HG03565 (cell line): ENCODE results near the gene ATP5PO.

Source experiments
- ATAC-seq: cut with Tn5 transposase; IDR thresholded peaks from one replicate; pipeline ENCODE4 v1.9.1; 2021; ENCODE audit warnings: mild to moderate bottlenecking, moderate library complexity; ENCODE audit not compliant: unreplicated experiment

ATP5PO gene, protein sequence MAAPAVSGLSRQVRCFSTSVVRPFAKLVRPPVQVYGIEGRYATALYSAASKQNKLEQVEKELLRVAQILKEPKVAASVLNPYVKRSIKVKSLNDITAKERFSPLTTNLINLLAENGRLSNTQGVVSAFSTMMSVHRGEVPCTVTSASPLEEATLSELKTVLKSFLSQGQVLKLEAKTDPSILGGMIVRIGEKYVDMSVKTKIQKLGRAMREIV

DNA sequence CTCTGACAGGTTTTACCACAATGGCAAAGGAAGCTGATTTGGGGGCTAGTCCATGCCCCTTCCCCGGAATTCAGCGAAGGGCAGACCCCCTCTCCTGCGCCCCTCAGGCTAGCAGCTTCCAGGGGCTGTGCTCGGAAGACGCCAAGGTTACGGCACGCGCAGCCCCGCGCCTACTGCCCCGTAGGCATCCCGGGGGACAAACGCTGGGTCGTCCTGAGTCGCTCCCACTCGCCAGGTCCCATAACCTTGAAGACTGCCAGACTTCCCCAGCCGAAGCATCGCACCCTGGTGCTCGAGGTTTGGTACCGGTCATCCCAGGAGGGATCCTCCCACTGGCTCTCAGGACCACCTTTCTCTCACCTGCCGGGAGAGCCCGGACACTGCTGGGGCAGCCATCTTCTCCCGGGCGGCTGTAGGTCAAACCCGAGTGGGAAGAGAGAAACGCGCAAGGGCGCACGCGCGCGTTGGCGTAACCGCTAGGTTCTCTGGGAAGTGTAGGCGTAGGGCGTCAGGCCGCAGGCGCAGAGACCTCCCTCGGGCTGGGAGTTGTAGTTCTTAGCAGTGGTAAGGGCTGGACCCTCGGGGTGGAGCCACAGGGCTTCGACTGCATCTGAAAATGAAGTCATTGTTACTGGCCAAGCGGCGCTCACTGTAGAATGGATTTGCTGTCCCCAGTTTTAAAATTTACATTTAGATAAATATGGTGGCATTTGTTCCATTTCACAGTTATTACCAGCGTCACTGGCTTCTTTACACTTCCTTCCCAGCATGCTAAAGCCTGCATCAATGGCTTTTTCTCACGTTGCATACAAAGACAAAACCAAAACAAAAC lies at the start of gene ATP5PO:
ATP5PO (minus strand) TSS at position 437 of the 832 bp plus-strand sequence; CDS start at position 396, 41 bp downstream.
- peak; percentile 98 for ATAC-seq

- ATAC-seq = no peak
Measured at GRCh38 chr21:33964706-33965325, 49.2 kb upstream of the ATP5PO start.

GRCh38 chr21:33963848-33964555 lies 48.4 kb upstream of the ATP5PO start:
- no peak for ATAC-seq

DNA sequence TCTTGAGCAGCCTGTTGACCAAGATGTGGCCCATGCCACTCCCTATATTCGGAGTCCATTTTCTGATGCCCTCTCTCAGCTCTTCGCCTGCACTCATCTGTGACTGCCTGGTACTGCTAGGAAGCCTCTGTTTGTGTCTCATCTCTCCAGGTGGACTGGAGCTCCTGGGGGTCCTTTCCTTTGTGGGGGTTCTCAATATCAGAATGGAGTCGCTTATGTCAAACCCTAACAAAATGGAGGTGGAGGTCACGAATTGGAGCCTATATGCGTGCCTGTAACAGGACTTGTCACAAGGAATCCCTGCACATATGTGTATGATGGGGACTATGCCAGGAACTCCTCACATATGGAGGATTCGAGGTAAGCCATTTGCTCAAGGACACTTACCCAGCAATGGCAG lies 46.7 kb upstream of the ATP5PO start:
- ATAC-seq = no peak

DNA sequence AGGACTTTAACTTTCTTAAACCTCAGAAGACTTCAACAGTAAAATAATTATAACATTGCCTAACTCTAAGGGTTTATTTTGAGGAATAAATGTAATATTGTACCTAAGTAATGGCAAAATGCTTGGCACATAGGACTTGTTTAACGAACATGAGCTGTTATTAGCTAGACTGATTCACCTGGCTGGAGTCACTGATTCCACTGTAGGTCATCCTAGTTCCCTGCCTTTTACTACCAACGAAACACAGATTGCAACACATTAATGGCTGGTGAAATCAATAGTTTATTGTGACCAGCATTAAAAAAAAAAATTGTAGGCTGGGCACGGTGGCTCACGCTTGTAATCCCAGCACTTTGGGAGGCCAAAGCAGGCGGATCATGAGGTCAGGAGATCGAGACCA lies 45.5 kb upstream of the ATP5PO start:
- ATAC-seq = no peak

- no peak for ATAC-seq
Measured at GRCh38 chr21:33959680-33960079, 44.1 kb upstream of the ATP5PO start.

DNA sequence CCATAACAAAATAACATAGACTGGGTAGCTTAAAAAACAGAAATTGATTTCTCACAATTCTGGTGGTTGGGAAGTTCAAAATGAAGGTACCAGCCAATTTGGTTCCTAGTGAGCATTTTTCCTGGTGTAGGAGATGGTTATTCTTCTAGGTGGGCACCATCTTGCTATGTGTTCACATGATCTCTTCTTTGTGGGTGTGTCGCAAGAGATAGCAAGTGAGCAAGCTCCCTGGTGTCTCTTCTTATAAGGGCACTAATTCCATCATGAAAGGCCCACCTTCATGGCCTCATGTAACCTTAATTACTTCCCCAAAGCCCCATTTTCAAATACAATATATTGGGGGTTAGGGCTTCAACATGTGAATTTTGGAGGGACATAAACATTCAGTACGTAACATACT lies 38.8 kb upstream of the ATP5PO start:
- ATAC-seq = no peak

DNA sequence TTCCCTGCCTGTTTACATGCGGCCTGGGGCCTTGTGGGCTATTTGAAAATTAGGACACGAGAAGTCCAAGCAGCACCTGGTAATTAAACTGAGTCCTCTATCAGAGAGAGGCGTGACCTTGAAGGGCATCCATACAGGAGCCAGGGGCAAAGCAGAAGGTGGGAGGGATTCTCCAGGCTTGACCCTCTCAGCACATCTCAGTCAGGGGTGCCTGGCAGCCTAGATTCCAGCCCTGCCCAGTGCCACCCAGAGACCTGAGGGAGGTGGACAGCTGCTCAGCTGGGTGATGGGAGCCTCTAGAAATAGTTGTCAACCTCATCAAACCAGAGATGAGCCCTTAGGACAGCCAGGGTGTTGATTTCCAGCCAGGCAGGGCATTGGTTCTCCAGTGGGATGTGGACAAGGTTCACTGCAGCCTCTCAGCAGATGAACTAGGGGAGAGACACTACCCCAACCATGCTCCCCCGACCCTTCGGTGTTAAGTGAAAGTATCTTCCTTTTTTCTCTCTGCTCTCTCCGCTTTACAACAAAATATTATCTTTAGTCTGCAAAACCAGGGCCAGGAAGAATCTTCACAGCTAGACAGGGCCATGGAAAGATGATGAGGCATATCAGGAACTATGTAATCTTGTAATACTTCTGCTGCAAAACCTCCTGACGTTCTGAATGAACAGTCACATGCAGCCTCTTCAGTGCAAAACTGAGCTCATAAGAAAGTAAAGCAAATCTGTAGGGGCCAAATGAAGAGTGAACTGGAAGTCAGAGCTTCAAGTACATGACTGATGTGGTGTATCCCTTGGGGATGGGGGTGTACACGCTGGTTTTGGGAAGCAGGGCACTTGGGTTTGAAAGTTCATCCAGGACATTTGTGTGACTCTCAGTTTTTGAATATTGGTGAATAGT lies 35.9 kb upstream of the ATP5PO start:
- ATAC-seq = no peak

DNA sequence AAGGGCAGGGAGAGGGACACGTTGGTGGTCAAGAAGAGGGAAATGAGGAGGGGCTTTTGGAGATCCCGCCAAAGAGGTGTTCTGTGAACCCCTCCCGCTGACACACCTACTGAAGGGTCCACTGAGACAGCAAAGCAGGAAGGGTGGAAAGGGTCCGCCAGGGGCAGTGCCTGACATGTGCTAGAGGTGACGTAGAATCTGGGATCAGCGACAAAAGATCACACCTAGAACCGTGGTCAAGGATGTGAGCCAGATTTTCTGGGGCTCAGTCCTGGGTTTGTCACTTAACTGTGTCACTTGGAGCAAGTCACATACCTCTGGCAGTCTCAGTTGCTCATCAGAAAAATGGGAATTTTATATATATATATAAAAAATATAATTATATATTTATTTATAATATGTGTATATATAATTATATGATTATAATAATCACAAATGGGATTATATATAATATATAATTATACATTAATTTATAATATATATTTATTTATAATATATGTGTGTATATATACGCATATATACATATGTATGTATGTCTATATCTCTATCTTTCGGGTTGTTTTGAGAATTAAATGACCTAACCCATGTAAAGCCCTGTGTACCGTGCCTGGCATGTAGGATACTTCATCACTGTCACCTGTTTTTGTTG lies 35.0 kb upstream of the ATP5PO start:
- no peak for ATAC-seq

DNA sequence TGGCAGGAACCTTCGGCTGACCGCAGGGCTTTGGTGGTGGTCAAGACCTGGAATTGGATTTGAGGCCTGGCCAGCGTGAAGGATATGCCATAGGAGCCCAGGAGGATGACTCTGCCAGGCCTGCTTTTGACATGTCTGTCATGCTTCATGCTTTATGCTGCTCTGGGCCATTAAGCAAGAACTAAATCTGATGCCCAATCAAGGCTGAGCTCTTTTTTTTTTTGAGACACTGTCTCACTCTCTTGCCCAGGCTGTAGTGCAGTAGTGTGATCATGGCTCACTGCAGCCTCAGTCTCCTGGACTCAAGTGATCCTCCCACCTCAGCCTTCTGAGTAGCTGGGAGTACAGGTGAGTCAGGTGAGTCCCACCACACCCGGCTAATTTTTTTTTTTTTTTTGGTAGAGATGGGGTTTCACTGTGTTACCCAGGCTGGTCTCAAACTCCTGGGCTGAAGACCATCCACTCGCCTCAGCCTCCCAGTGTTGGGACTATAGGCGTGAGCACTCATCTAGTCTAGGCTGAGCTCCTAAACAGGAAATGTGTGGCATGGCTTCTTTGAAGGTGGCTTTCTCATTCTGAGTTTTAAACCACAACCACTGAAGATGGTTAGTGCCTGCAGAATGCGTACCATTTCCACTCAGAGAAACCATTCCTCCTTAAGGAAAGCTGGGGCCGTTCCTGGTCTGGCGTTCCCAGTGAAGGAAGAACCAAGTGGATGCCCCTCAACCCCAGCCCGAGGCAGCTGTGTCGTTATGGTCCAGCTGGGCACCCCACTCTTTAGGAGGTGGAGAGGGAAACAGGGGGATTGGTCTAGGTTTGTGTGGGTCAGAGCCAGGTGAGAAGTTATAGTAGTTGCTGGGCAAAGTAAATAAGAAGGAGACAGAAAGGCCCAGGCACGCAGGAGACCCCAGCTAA lies 34.2 kb upstream of the ATP5PO start:
- ATAC-seq = no peak

DNA sequence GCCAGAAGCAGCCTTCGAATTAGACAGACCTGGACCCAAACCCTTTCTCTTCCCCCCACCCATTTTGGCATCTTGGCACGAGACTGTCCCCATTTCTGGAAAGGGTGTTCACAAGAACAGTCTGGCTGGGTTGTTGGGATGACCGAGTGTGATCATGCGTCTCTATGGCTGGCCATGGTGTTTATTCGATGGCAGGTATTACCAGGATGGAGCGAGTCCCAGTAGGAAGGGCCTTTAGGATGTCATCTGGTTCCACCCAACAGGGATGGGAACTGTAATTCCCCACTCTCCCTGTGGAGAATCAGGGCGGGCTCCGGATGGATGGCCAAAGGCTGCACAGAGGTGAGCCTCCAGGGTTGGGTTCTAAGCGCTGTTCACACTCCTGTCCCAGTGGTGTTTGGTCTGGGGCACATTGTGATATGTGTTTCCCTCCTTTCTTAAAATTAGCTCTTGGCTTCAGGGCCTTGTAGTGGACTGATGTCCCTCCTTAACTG lies 33.4 kb upstream of the ATP5PO start:
- no peak for ATAC-seq

DNA sequence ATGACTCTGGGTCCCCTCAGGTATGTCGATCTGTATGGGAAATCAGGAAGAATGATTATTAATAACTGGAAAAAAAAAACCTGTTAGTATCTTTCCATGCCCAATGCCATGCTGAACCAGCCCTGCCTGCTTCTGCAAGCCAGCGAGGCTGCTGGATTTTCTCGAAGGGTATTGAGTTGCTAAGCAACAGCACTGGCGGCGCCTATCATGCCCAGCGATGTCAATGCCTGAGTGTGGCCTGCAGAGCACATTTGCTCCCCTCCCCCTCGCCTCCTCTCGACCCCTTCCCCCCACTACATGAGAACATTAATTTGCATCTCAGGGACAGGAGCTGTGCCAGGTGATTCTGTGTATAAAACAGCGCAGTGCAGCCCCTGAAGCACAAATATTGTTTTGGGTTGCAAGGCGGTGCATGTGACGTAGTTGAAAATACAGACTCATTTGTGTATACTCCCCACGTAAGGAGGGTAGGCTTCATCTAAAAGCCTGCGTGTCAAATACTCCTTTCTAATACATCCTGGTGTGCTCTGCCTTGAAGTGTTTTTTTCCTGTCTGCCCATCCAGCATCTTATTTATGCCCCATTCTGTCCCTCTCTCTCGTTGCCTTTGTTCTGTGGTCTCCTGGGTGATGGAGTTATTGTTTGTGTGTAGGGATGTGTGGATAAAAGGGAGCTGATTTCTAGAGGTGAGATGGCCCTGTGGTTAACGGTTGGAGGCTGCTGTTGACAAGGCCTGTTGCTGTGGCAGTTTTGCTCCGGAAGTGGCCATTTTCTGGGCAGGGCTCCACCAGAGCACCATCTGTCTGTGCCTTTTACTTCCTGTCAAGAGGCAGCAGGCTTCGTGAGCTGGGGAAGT lies 32.7 kb upstream of the ATP5PO start:
- peak; percentile 30 for ATAC-seq

DNA sequence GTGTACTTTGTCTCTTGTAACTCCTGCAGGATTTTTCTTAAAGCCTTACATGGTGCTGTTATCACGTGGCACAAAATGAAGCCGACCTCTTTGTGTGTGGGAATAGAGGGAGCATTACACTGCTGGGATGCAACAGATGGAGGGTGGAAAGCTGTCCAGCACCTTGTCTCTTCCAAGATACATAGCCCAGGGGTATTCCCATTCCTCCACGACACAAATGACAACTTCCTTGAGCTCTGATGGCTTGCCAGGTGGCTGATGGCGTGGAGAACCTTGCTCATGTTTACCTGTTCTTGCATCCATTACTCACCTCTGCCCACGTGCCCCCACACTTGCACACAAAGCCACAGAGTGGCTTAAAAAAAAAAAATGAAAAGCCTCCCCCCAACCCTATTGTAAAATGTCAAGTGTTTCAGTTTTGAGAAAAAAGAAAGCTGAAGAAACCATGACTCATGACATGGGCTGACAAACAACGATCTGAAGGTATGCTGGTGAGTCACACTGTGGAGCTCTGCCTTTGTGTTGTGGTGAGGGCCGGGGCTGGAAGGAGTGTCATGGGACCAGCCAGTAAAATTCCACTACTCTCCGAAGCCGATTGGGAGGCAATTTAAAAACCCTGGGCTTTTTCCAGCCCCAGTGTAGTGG lies 32.0 kb upstream of the ATP5PO start:
- ATAC-seq = peak; percentile 41

DNA sequence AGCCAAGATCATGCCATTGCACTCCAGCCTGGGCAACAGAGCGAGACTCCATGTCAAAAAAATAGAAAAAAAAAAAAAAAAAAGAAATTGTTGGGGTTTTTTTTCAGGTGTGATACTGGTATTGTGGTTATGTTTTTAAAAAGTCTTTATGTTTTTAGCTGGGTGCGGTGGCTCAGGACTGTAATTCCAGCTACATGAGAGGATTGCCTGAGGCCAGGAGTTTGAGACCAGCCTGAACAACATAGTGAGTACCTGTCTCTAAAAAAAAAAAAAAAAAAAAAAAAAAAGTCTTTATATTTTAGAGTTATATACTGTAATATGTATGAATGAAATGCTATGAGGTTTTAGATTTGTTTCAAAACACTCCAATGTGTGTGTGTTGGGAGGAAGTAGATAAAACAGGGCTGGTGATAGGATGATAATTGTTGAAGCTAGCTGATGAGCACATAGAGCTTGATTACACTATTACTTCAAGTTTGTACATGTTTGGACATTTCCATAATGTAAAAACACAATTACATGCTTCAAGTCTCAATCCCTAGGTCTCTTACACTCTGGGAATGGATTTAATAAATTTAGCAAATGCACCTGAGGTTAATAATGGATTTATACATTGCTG lies 30.2 kb upstream of the ATP5PO start:
- no peak for ATAC-seq

DNA sequence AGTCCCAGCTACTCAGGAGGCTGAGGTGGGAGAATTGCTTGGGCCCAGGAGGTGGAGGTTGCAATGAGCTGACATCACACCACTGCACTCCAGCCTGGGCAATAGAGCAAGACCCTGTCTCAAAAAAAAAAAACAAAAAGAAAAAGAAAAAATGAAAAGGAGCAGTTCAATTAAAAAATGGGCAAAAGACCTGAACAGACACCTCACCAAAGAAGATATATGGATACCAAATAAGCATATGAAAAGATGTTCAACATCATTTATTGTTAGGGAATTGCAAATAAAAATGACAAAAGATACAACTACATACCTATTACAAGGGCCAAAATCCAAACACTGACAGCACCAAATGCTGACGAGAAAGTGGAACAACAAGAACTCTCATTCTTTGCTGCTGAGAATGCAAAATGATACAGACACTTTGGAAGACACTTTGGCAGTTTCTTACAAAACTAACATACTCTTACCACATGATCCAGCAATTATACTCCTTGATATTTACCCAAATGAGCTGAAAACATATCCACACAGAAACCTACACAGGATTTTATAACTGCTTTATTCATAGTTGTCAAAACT lies 28.7 kb upstream of the ATP5PO start:
- ATAC-seq = no peak

DNA sequence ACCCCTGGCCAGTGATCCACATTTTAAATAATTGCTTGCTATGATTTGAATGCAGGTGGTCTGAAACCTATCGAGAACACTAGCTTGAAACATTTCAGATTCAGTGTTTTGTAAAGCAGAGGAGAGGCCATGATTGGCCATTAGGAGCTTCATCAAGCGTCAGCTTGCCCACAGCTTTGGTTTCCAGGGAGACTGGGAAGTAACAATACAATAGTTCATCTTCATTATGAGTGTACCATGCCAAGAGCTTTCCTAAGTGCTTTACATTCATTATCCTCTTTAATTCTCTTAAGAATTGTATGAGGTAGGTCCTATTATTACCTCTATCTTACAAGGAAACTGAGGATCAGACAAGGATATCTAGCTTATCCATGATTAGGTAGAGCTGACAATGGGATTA lies 27.7 kb upstream of the ATP5PO start:
- ATAC-seq = no peak
